HT-29 (cell line): ENCODE measurements around the gene MIPEP. TPM values are rescaled to one million over a fixed set of nuclear protein-coding genes. Genes with fewer than 3 reads are reported as not detected.
"Not testable (repeated sequence)": the region's sequence is repeated elsewhere in the genome, so short reads cannot be mapped to it uniquely, and the experiment has no call there.

ENCODE experiments used
- DNase-seq: peaks from one replicate; pipeline ENCODE4 v3.0.0-alpha.2; 2015; ENCODE audit warnings: low spot score
- total RNA-seq: library from RNA; depleted of rRNA; stranded (reverse); fragments of >200 nt; shearing (Covaris generic); gene quantifications from 2 replicates; pipeline ENCODE4 v1.2.3, GENCODE V29; 2014

Gene MIPEP
- total RNA-seq, 1 experiment from 2014 or later: 33.1 TPM

GRCh38 chr13:23749288-23749873 lies 139.8 kb downstream of the MIPEP start:
- no peak for DNase-seq

GRCh38 chr13:23748109-23748990 lies 140.8 kb downstream of the MIPEP start:
- DNase-seq: no peak

GRCh38 chr13:23746141-23746540 lies 143.1 kb downstream of the MIPEP start:
- not testable (repeated sequence) for DNase-seq

GRCh38 chr13:23744315-23744714 lies 144.9 kb downstream of the MIPEP start:
- DNase-seq: peak; percentile 19

- peak; percentile 54 for DNase-seq
Observed at GRCh38 chr13:23743278-23744076, 145.7 kb downstream of the MIPEP start.

- peak; percentile 29 for DNase-seq
Observed at GRCh38 chr13:23741879-23742510, 147.2 kb downstream of the MIPEP start.

GRCh38 chr13:23740002-23740401 lies 149.2 kb downstream of the MIPEP start:
- DNase-seq: no peak

GRCh38 chr13:23739596-23739995 lies 149.6 kb downstream of the MIPEP start:
- DNase-seq: no peak

GRCh38 chr13:23736541-23736940 lies 152.7 kb downstream of the MIPEP start:
- DNase-seq: no peak

- no peak for DNase-seq
Observed at GRCh38 chr13:23735329-23735728, 153.9 kb downstream of the MIPEP start.

- DNase-seq: no peak
Observed at GRCh38 chr13:23731709-23732108, 157.5 kb downstream of the MIPEP start.

- no peak for DNase-seq
Observed at GRCh38 chr13:23730251-23730650, 158.9 kb downstream of the MIPEP start.

- DNase-seq: no peak
Observed at GRCh38 chr13:23729531-23729930, 159.7 kb downstream of the MIPEP start.

GRCh38 chr13:23728807-23729206 lies 160.4 kb downstream of the MIPEP start:
- no peak for DNase-seq

GRCh38 chr13:23725922-23726321 lies 163.3 kb downstream of the MIPEP start:
- no peak for DNase-seq

GRCh38 chr13:23724196-23724970 lies 164.8 kb downstream of the MIPEP start:
- no peak for DNase-seq

GRCh38 chr13:23723471-23723870 lies 165.7 kb downstream of the MIPEP start:
- DNase-seq: no peak

GRCh38 chr13:23722726-23723453 lies 166.3 kb downstream of the MIPEP start:
- no peak for DNase-seq

GRCh38 chr13:23718996-23719395 lies 170.2 kb downstream of the MIPEP start:
- no peak for DNase-seq

GRCh38 chr13:23716401-23716800 lies 172.8 kb downstream of the MIPEP start:
- DNase-seq: no peak
